Activated naive CD8-positive, alpha-beta T cell treated with anti-CD3 and anti-CD28 coated beads, Interleukin-2, amount 10 ng/mL, durations not matched to agents 7 days and 5 days (primary cell): Measurements from ENCODE around the gene MTHFD1L. TPM values are rescaled to one million over a fixed set of nuclear protein-coding genes. Genes with fewer than 3 reads are reported as not detected.

Source experiments
- ATAC-seq: fragments of 150-1000 bp; cut with Tn5 transposase; one replicate; pipeline ENCODE4 v1.10.0; 2021; ENCODE audit warnings: low read depth, moderate library complexity
- POLR2A ChIA-PET: fragments of 350-600 bp; sonication (Branson Sonifier 250); formaldehyde crosslinking; loops from one replicate; lab custom pipeline; 2021; ENCODE audit warnings: antibody characterized with exemption; lab: Charles Lee
- DNase-seq: peaks from one replicate; pipeline ENCODE4 v3.0.0; 2021
- H3K27ac Mint-ChIP-seq: one replicate; pipeline ENCODE4 v1.8.0; 2022; ENCODE audit warnings: mild to moderate bottlenecking, mixed read lengths
- H3K27me3 Mint-ChIP-seq: one replicate; pipeline ENCODE4 v1.8.0; 2022; ENCODE audit warnings: mild to moderate bottlenecking, moderate library complexity, mixed read lengths
- H3K36me3 Mint-ChIP-seq: one replicate; pipeline ENCODE4 v1.8.0; 2021; ENCODE audit warnings: mild to moderate bottlenecking, mixed read lengths
- H3K4me1 Mint-ChIP-seq: one replicate; pipeline ENCODE4 v1.8.0; 2021; ENCODE audit warnings: mixed read lengths
- H3K4me3 Mint-ChIP-seq: one replicate; pipeline ENCODE4 v1.8.0; 2022; ENCODE audit warnings: mild to moderate bottlenecking, moderate library complexity, mixed read lengths
- H3K9me3 Mint-ChIP-seq: one replicate; pipeline ENCODE4 v1.8.0; 2021; ENCODE audit warnings: mixed read lengths
- total RNA-seq, 2 experiments: library from RNA; stranded (reverse); gene quantifications; one replicate each; pipeline ENCODE4 v1.2.3, GENCODE V29; 2021

MTHFD1L gene
- total RNA-seq, 2 experiments from 2014 or later: 33.9 to 35.2 TPM

DNA sequence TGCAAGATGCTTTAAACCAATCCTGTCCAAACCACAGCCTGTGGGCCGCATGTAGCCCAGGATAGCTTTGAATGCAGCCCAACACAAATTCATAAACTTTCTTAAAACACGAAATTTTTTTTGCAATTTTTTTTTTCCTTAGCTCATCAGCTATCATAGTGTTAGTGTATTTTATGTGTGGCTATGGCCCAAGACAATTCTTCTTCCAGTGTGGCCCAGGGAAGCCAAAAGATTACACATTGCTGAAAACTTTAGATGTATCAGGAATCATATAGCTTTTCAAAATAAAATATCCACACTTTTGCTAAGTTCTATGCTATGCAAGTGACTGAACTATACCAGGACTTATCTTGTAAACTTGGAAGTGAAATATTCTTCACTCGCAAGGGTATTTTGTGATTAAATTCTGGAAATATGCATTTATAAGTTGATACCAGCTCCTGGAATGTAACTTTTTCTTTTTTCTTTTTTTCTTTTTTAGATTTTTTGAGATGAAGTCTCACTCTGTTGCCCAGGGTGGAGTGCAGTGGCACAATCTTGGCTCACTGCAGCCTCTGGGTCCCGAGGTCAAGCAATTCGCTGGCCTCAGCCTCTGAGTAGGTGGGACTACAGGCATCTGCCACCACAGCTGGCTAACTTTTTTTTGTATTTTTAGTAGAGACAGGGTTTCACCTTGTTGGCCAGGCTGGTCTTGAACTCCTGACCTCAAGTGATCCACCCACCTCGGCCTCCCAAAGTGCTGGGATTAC is 49.8 kb downstream of the MTHFD1L start:
- no peaks in the 10 kb centered on the region for H3K9me3 Mint-ChIP-seq
- H3K27me3 Mint-ChIP-seq: no peaks in the 10 kb centered on the region
- no peak overlapping the region for H3K4me3 Mint-ChIP-seq
- peaks cover 1% of the 10 kb centered on the region for H3K4me1 Mint-ChIP-seq
- POLR2A ChIA-PET: no interaction called here
- DNase-seq: no peak
- H3K36me3 Mint-ChIP-seq: peaks cover 25% of the 10 kb centered on the region
- no peak for ATAC-seq
- no peak overlapping the region for H3K27ac Mint-ChIP-seq

GRCh38 chr6:150915880-150916265 is 50.4 kb downstream of the MTHFD1L start:
- Mint-ChIP-seq H3K4me3 (no peak overlapping the region), H3K4me1 (no peaks in the 10 kb centered on the region), H3K9me3 (no peaks in the 10 kb centered on the region), H3K36me3 (peaks cover 21% of the 10 kb centered on the region), H3K27ac (no peak overlapping the region), H3K27me3 (no peaks in the 10 kb centered on the region)
- no peak for ATAC-seq
- no peak for DNase-seq
- POLR2A ChIA-PET: no interaction called here

GRCh38 chr6:150919938-150920337 is 54.4 kb downstream of the MTHFD1L start:
- Mint-ChIP-seq H3K4me1 (no peaks in the 10 kb centered on the region), H3K4me3 (no peak overlapping the region), H3K9me3 (no peaks in the 10 kb centered on the region), H3K27me3 (no peaks in the 10 kb centered on the region), H3K36me3 (peaks cover 20% of the 10 kb centered on the region), H3K27ac (no peak overlapping the region)
- no peak for DNase-seq
- POLR2A ChIA-PET: no interaction called here
- ATAC-seq: no peak

DNA sequence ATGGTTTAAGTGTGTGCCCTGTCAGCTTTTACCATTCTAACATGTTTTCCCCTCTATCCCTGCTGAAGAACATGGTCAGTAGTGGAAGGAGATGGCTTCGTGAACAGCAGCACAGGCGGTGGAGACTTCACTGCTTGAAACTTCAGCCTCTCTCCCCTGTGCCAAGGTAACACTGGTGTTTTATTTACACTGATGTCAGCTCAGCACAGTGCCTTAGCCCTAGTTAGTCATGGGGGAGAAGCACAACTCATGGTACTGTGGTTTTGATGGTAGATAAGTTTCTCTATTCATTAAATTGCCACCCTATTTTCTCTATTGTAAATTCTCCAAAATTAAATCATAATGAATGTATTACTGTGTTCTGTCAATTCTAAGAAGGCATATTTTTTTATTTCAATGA is 56.6 kb downstream of the MTHFD1L start:
- Mint-ChIP-seq H3K27ac (no peak overlapping the region), H3K4me1 (no peaks in the 10 kb centered on the region), H3K4me3 (no peak overlapping the region), H3K36me3 (peaks cover 23% of the 10 kb centered on the region), H3K9me3 (no peaks in the 10 kb centered on the region), H3K27me3 (no peaks in the 10 kb centered on the region)
- ATAC-seq (no peak), DNase-seq (no peak)
- POLR2A ChIA-PET: no interaction called here

DNA sequence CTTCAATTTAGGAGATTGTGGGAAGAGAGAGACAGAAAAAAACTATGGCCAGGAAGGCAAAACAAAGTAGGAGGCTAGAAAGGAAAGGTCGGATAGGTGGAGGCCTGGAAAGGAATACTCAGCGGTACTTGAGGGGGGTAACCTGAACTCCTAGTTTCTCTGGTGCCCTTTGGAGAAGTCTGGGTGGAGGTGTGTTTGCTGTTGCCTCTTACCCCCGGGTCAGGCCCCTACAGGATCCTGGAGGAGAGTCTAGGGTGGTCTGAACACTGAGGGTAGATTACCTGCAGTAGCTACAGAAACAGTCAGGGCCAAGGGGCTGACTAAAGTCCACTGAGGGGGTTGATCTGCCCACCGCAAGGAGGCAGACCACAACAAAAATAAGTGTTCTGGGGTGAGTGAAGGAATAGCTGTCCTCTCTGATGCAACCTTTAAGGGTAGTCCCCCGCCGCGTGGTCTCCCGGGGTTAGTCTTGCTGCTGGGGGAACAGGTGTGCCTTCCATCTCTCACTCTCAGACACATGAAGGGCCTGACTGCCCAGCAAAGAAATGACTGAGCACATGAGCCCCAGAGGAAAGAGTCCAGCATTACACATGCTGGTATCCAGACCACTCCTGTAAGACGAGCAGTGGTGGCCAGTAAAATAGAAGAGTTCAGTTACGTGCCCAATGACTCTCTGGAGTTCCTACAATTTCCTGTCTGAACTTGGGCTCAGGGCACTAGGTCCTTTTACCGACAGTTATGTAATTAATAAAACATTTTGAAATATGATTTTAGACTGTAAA is 59.5 kb downstream of the MTHFD1L start:
- POLR2A ChIA-PET: no interaction called here
- H3K27me3 Mint-ChIP-seq: no peaks in the 10 kb centered on the region

DNA sequence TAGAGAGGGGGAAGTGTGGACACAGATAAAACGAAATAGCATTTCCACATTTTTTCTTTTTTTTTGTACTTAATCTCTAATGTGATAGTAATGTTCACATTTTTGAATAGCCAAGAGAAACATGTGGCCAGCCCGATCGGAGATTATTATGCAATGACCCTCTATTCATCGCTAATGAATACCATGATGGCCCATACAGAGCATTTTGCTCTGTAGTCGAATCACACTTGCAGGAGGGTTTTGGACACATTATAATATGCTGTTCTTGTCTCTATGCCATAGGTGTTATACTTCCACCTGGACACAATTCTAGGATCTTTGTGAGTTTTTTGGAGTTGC is 60.1 kb downstream of the MTHFD1L start:
- ATAC-seq (no peak), DNase-seq (no peak)
- Mint-ChIP-seq H3K36me3 (peaks cover 14% of the 10 kb centered on the region), H3K27ac (no peak overlapping the region), H3K4me3 (no peak overlapping the region), H3K4me1 (no peaks in the 10 kb centered on the region), H3K27me3 (no peaks in the 10 kb centered on the region), H3K9me3 (no peaks in the 10 kb centered on the region)
- POLR2A ChIA-PET: no interaction called here

More for the DNA sequence above, 59.5 kb downstream of the MTHFD1L start:
- no peak for DNase-seq
- Mint-ChIP-seq H3K36me3 (peaks cover 14% of the 10 kb centered on the region), H3K9me3 (no peaks in the 10 kb centered on the region), H3K27ac (no peak overlapping the region), H3K4me1 (no peaks in the 10 kb centered on the region), H3K4me3 (no peak overlapping the region)
- no peak for ATAC-seq

DNA sequence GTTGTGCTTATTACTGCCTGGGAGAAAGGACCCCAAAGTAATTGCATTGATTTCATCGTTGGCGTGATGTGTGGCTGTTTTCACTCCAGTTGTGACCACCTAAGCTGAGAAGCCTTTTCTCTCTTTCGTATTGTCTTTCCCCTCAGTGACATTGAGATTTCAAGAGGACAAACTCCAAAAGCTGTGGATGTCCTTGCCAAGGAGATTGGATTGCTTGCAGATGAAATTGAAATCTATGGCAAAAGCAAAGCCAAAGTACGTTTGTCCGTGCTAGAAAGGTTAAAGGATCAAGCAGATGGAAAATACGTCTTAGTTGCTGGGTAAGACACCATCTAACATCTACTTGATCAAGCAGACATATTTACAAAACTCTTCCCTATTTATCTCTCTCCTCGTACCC is 60.5 kb downstream of the MTHFD1L start:
- POLR2A ChIA-PET: no interaction called here
- H3K27ac Mint-ChIP-seq: no peak overlapping the region
- H3K4me1 Mint-ChIP-seq: no peaks in the 10 kb centered on the region
- ATAC-seq (no peak), DNase-seq (no peak)
- no peaks in the 10 kb centered on the region for H3K9me3 Mint-ChIP-seq
- no peak overlapping the region for H3K4me3 Mint-ChIP-seq
- peaks cover 14% of the 10 kb centered on the region for H3K36me3 Mint-ChIP-seq
- H3K27me3 Mint-ChIP-seq: no peaks in the 10 kb centered on the region

GRCh38 chr6:150928882-150929281 is 63.4 kb downstream of the MTHFD1L start:
- H3K27ac Mint-ChIP-seq: no peak overlapping the region
- H3K9me3 Mint-ChIP-seq: no peaks in the 10 kb centered on the region
- H3K27me3 Mint-ChIP-seq: no peaks in the 10 kb centered on the region
- no peak overlapping the region for H3K4me3 Mint-ChIP-seq
- POLR2A ChIA-PET: interaction anchor here (0.6 kb wide), 1 partner anchor 10 kb away, joined by 3 read pairs; no protein-coding TSS in a partner anchor
- no peak for DNase-seq
- ATAC-seq: no peak
- no peaks in the 10 kb centered on the region for H3K4me1 Mint-ChIP-seq
- peaks cover 11% of the 10 kb centered on the region for H3K36me3 Mint-ChIP-seq

- no peak overlapping the region for H3K27ac Mint-ChIP-seq
- no peaks in the 10 kb centered on the region for H3K9me3 Mint-ChIP-seq
- H3K4me3 Mint-ChIP-seq: no peak overlapping the region
- peaks cover 17% of the 10 kb centered on the region for H3K36me3 Mint-ChIP-seq
- POLR2A ChIA-PET: interaction anchor here (0.6 kb wide), 1 partner anchor 10 kb away, joined by 3 read pairs; no protein-coding TSS in a partner anchor
- no peak for DNase-seq
- H3K27me3 Mint-ChIP-seq: no peaks in the 10 kb centered on the region
- no peak for ATAC-seq
- H3K4me1 Mint-ChIP-seq: no peaks in the 10 kb centered on the region
Observed at GRCh38 chr6:150929416-150929815, 63.9 kb downstream of the MTHFD1L start.

- Mint-ChIP-seq H3K4me1 (no peaks in the 10 kb centered on the region), H3K36me3 (peaks cover 15% of the 10 kb centered on the region), H3K4me3 (no peak overlapping the region), H3K27me3 (no peaks in the 10 kb centered on the region), H3K9me3 (no peaks in the 10 kb centered on the region), H3K27ac (no peak overlapping the region)
- no peak for ATAC-seq
- POLR2A ChIA-PET: no interaction called here
- DNase-seq: no peak
Observed at GRCh38 chr6:150930841-150931240, 65.3 kb downstream of the MTHFD1L start.

DNA sequence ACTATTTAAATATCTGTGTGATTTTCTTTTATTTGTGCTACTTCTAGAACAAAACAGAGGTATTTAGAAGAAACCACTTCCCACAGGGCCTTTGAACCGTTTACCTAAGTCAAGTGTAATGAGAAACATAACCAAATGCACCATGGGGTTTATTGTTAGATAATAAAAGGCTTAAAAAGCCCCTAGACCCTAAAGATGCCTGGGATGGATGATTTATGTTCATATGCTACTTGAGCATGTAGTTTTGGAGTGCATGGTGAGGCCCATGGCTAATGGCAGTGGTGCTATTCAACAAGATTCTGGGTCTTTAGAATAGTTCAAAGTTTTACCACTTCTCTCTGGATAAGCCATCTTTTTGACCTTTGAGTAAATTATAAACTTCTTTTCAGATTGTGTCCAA is 65.9 kb downstream of the MTHFD1L start:
- POLR2A ChIA-PET: no interaction called here
- no peaks in the 10 kb centered on the region for H3K27me3 Mint-ChIP-seq

DNA sequence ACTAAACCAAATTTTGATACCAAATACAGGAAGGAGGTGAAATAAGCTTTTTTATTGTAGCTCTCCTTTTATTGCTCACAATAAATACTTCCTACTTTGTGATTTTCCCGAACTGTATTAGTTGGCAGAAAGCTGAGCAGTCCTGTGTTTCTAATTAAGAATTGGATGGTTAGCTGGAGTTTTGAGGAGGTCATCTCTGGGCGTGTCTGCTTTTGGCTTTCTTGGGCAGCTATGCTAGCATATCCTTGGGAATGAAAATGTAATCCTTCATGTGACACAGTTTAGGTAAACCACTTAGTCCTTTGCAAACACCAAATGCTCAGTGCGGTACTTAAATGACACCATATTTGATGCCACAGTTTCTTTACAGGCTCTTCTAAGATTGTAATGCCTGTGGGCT is 67.5 kb downstream of the MTHFD1L start:
- peaks cover 15% of the 10 kb centered on the region for H3K36me3 Mint-ChIP-seq
- POLR2A ChIA-PET: no interaction called here
- no peak for ATAC-seq
- H3K27me3 Mint-ChIP-seq: no peaks in the 10 kb centered on the region
- H3K4me3 Mint-ChIP-seq: no peak overlapping the region
- H3K9me3 Mint-ChIP-seq: no peaks in the 10 kb centered on the region
- no peak for DNase-seq
- H3K4me1 Mint-ChIP-seq: no peaks in the 10 kb centered on the region
- H3K27ac Mint-ChIP-seq: no peak overlapping the region

More for the DNA sequence above, 65.9 kb downstream of the MTHFD1L start:
- ATAC-seq (no peak), DNase-seq (no peak)
- Mint-ChIP-seq H3K4me3 (no peak overlapping the region), H3K4me1 (no peaks in the 10 kb centered on the region), H3K9me3 (no peaks in the 10 kb centered on the region), H3K36me3 (peaks cover 14% of the 10 kb centered on the region), H3K27ac (no peak overlapping the region)

DNA sequence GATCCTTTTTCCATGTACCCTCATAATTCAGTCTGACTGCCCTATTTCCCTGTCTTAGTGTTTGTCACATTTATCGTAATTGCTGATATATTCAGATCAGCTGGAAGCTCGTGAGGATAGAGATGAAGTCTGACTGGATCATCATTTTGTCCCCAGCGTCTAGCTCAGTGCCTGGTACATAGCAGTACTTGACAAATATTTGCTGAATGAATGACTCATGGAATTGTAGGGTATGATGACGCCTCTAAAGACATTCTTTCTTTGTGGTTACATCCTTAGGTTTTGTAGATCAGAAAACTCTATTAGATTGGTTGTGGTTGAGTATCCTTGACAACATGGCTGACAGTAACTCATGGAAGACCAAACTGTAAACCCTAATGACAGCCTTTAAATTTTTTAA is 68.9 kb downstream of the MTHFD1L start:
- Mint-ChIP-seq H3K27me3 (no peaks in the 10 kb centered on the region), H3K4me1 (no peaks in the 10 kb centered on the region), H3K27ac (no peak overlapping the region), H3K36me3 (peaks cover 16% of the 10 kb centered on the region), H3K9me3 (no peaks in the 10 kb centered on the region), H3K4me3 (no peak overlapping the region)
- no peak for DNase-seq
- POLR2A ChIA-PET: no interaction called here
- no peak for ATAC-seq

GRCh38 chr6:150936021-150936555 is 70.6 kb downstream of the MTHFD1L start:
- Mint-ChIP-seq H3K4me3 (no peak overlapping the region), H3K4me1 (no peaks in the 10 kb centered on the region), H3K27me3 (no peaks in the 10 kb centered on the region), H3K27ac (no peak overlapping the region), H3K9me3 (no peaks in the 10 kb centered on the region), H3K36me3 (peaks cover 24% of the 10 kb centered on the region)
- no peak for ATAC-seq
- no peak for DNase-seq
- POLR2A ChIA-PET: no interaction called here
